ENCODE results near the gene NCAPD3. TPM values are rescaled to one million over a fixed set of nuclear protein-coding genes. Genes with fewer than 3 reads are reported as not detected.

The NCAPD3 gene
- total RNA-seq, 1 experiment from 2014 or later: 52.2 TPM

DNA sequence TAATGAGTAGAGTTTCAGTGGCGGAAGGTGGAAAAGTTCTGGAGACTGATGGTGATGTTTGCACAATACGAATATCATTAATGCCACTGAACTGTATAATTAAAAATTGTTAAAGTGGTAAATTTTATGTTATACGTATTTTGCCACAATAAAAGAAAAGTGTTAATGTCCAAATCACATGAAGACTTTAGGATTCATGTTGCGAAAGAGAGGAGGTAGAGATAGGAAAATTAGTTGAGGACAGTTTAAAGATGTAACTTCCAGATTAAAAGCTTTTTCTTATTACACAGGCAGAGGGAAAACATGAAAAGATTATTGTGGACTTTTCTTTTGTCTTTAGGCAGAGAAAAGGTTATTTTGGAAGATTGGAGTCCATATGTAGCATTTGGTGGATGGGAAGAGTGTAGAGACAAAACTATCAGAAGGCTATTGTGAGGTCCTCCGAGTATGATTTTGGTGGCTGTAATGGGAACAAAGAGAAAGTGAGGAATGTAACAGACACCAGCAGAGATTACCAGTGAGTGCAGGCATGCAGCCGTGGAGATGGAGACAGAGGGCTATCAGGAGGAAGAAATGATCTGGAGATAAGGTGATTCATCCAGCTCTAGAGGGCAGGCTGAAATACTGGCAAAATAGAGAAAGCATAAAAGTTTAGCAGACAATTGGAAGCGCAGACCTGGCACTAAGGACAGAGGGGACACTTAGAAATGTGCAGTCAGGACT is 13.2 kb upstream of the NCAPD3 start:
- H3K23me2 ChIP-seq (ENCODE audit: insufficient read length, low read depth, low read length, poor library complexity, severe bottlenecking): no peaks in the 10 kb centered on the region
- H3K4me1 ChIP-seq (ENCODE audit: insufficient read depth, low read length): no peaks in the 10 kb centered on the region
- H2BK5ac ChIP-seq (ENCODE audit: insufficient read length, low read length): no peak overlapping the region
- no peak overlapping the region for H2BK20ac ChIP-seq (ENCODE audit: low read depth, low read length, poor library complexity, severe bottlenecking)
- Mint-ChIP-seq H3K9me3 (no peaks in the 10 kb centered on the region), H3K36me3 (ENCODE audit: insufficient read depth in 1 of 3, low read depth in 3 of 3) (peaks cover 5 to 20% (median 6%) of the 10 kb centered on the region in 3 experiments; a peak in 5 of 7 replicates), H3K4me3 (no peak overlapping the region), H3K4me1 (peaks cover 2% of the 10 kb centered on the region in 2 experiments; a peak in 3 of 4 replicates), H3K27ac (no peak overlapping the region; a peak in 2 of 7 replicates), H3K27me3 (ENCODE audit: low read depth) (no peaks in the 10 kb centered on the region)
- H3K56ac ChIP-seq (ENCODE audit: insufficient read length, low read depth, low read length): no peak overlapping the region
- H3K23ac ChIP-seq (ENCODE audit: insufficient read length, low read depth, low read length): no peak overlapping the region
- no peak for DNase-seq
- no peak overlapping the region for H4K8ac ChIP-seq (replicated peaks; ENCODE audit: insufficient read length, low read depth, low read length)
- H3K18ac ChIP-seq (ENCODE audit: insufficient read length, low read depth, low read length): no peak overlapping the region
- H2BK12ac ChIP-seq (ENCODE audit: insufficient read length, low read depth, low read length): no peak overlapping the region
- H3K27ac ChIP-seq (ENCODE audit: insufficient read length, low read depth, low read length): no peak overlapping the region
- no peak overlapping the region for H2BK120ac ChIP-seq (ENCODE audit: low read depth, low read length, poor library complexity, severe bottlenecking)
- no peak overlapping the region for H4K91ac ChIP-seq (ENCODE audit: insufficient read length, low read depth, low read length)
- TF ChIP-seq, protein P1, sequence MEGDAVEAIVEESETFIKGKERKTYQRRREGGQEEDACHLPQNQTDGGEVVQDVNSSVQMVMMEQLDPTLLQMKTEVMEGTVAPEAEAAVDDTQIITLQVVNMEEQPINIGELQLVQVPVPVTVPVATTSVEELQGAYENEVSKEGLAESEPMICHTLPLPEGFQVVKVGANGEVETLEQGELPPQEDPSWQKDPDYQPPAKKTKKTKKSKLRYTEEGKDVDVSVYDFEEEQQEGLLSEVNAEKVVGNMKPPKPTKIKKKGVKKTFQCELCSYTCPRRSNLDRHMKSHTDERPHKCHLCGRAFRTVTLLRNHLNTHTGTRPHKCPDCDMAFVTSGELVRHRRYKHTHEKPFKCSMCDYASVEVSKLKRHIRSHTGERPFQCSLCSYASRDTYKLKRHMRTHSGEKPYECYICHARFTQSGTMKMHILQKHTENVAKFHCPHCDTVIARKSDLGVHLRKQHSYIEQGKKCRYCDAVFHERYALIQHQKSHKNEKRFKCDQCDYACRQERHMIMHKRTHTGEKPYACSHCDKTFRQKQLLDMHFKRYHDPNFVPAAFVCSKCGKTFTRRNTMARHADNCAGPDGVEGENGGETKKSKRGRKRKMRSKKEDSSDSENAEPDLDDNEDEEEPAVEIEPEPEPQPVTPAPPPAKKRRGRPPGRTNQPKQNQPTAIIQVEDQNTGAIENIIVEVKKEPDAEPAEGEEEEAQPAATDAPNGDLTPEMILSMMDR (conservative IDR thresholded peaks at IDR 0.05): no peak
- H3K9ac ChIP-seq (ENCODE audit: extremely low read depth, insufficient read length, low read length): no peak overlapping the region
- no peak overlapping the region for H2AK5ac ChIP-seq (ENCODE audit: insufficient read length, low read length)
- no peak overlapping the region for H4K5ac ChIP-seq (ENCODE audit: insufficient read length, low read depth, low read length)
- no peak overlapping the region for H3K14ac ChIP-seq (ENCODE audit: insufficient read depth, low read length)
- no peak overlapping the region for H3T11ph ChIP-seq (ENCODE audit: low read length)
- H3K27me3 ChIP-seq (ENCODE audit: insufficient read depth, low read length): no peaks in the 10 kb centered on the region
- no peak overlapping the region for H2AFZ ChIP-seq (ENCODE audit: low read length)
- no peaks in the 10 kb centered on the region for H3K9me3 ChIP-seq (ENCODE audit: control insufficient read depth, low read depth, low read length)
- no peaks in the 10 kb centered on the region for H3K79me2 ChIP-seq (ENCODE audit: insufficient read depth, low read length)
- no peaks in the 10 kb centered on the region for H4K20me1 ChIP-seq (ENCODE audit: control insufficient read depth, insufficient read depth, insufficient read length)
- no peak overlapping the region for H2BK15ac ChIP-seq (ENCODE audit: low read depth, low read length)
- H3K4me2 ChIP-seq (ENCODE audit: insufficient read depth, insufficient read length, low read length): no peak overlapping the region
- H3K79me1 ChIP-seq (ENCODE audit: insufficient read depth, low read depth, low read length, poor library complexity, severe bottlenecking): no peaks in the 10 kb centered on the region
- H3K4ac ChIP-seq (ENCODE audit: low read depth, low read length): no peak overlapping the region
- WGBS (ENCODE audit: extremely low coverage, insufficient read length, low lambda C conversion rate): no CpG with 5 or more reads among the region's 7 CpGs
